SHP77 (cell line): ENCODE results near the gene MUSTN1.

Experiments used
- DNase-seq, 2 experiments: peaks; one replicate each; lab custom pipeline; 2025; lab: John Stamatoyannopoulos, UW

MUSTN1 gene

GRCh38 chr3:52805270-52806039, 29.4 kb downstream of the MUSTN1 start:
- DNase-seq: no peak

- DNase-seq: no peak
These were observed 33.0 kb downstream of the MUSTN1 start for GRCh38 chr3:52801839-52802238.

GRCh38 chr3:52800079-52800478, 34.7 kb downstream of the MUSTN1 start:
- DNase-seq: no peak

GRCh38 chr3:52798978-52799476, 35.8 kb downstream of the MUSTN1 start:
- DNase-seq: peak; percentile 21 to 45

GRCh38 chr3:52798376-52798977, 36.3 kb downstream of the MUSTN1 start:
- no peak for DNase-seq

GRCh38 chr3:52796411-52796810, 38.4 kb downstream of the MUSTN1 start:
- no peak for DNase-seq

GRCh38 chr3:52795298-52795900, 39.4 kb downstream of the MUSTN1 start:
- no peak for DNase-seq

- DNase-seq: no peak
These were observed 40.2 kb downstream of the MUSTN1 start, which contains the start of gene ITIH3 for GRCh38 chr3:52794612-52795099. Gene ITIH3, plus strand, starts transcription at chr3:52794796. Its CDS starts 8 bp downstream, at chr3:52794804.

- DNase-seq: no peak
These were observed 40.9 kb downstream of the MUSTN1 start for GRCh38 chr3:52793702-52794611.

GRCh38 chr3:52792961-52793695, 41.7 kb downstream of the MUSTN1 start:
- DNase-seq: peak in 1 of 2 experiments; percentile 30

- no peak for DNase-seq
These were observed 42.4 kb downstream of the MUSTN1 start for GRCh38 chr3:52792413-52792812.

GRCh38 chr3:52791928-52792327, 42.9 kb downstream of the MUSTN1 start:
- no peak for DNase-seq

GRCh38 chr3:52791366-52791765, 43.5 kb downstream of the MUSTN1 start:
- no peak for DNase-seq

GRCh38 chr3:52790741-52791140, 44.1 kb downstream of the MUSTN1 start:
- no peak for DNase-seq

- DNase-seq: no peak
These were observed 44.5 kb downstream of the MUSTN1 start for GRCh38 chr3:52790337-52790736.

- DNase-seq: no peak
These were observed 45.1 kb downstream of the MUSTN1 start for GRCh38 chr3:52789746-52790040.

- no peak for DNase-seq
These were observed 45.7 kb downstream of the MUSTN1 start for GRCh38 chr3:52788890-52789745.

GRCh38 chr3:52787672-52788625, 46.9 kb downstream of the MUSTN1 start:
- DNase-seq: no peak

GRCh38 chr3:52787246-52787645, 47.6 kb downstream of the MUSTN1 start:
- DNase-seq: no peak
